Neural progenitor cell (in vitro differentiated cells): ENCODE results near the gene TENT5D. TPM values are rescaled to one million over a fixed set of nuclear protein-coding genes. Genes with fewer than 3 reads are reported as not detected.
"Not testable (repeated sequence)": the region's sequence is repeated elsewhere in the genome, so short reads cannot be mapped to it uniquely, and the experiment has no call there.

Experiments used
- DNase-seq: peaks from one replicate; pipeline ENCODE4 v3.0.0-alpha.2; 2016; ENCODE audit warnings: low spot score
- H2AFZ ChIP-seq: fragments of 200-600 bp; sonication (generic); replicated peaks from 2 replicates; pipeline ENCODE4 v1.6.1; 2016; ENCODE audit warnings: antibody characterized with exemption
- H3F3A ChIP-seq: fragments of 200-600 bp; sonication (generic); 2 replicates; pipeline ENCODE4 v1.6.1; 2016; ENCODE audit warnings: antibody characterized with exemption, low read depth
- H3K27ac ChIP-seq: fragments of 200-600 bp; sonication (generic); 2 replicates; pipeline ENCODE4 v1.5.1; 2016; ENCODE audit warnings: mild to moderate bottlenecking
- H3K27me3 ChIP-seq: fragments of 200-600 bp; sonication (generic); 2 replicates; pipeline ENCODE4 v1.6.1; 2016; ENCODE audit warnings: mild to moderate bottlenecking, moderate library complexity
- H3K36me3 ChIP-seq: fragments of 200-600 bp; sonication (generic); 2 replicates; pipeline ENCODE4 v1.5.1; 2016
- H3K4me1 ChIP-seq: fragments of 200-600 bp; sonication (generic); 2 replicates; pipeline ENCODE4 v1.6.1; 2016; ENCODE audit warnings: mixed run types
- H3K4me2 ChIP-seq: fragments of 200-600 bp; sonication (generic); 2 replicates; pipeline ENCODE4 v1.6.1; 2016
- H3K4me3 ChIP-seq: fragments of 200-600 bp; sonication (generic); 2 replicates; pipeline ENCODE4 v1.5.1; 2016
- H3K79me2 ChIP-seq: fragments of 200-600 bp; sonication (generic); 2 replicates; pipeline ENCODE4 v1.6.1; 2016; ENCODE audit warnings: low read depth
- H3K9ac ChIP-seq: fragments of 200-600 bp; sonication (generic); 2 replicates; pipeline ENCODE4 v1.6.1; 2016
- H3K9me3 ChIP-seq: fragments of 200-600 bp; sonication (generic); 2 replicates; pipeline ENCODE4 v1.5.1; 2016; ENCODE audit warnings: low read depth
- H4K20me1 ChIP-seq: fragments of 200-600 bp; sonication (generic); 2 replicates; pipeline ENCODE4 v1.6.1; 2016; ENCODE audit warnings: low read depth
- H3K27ac Mint-ChIP-seq: 3 replicates; pipeline ENCODE4 v1.8.0; 2021; ENCODE audit warnings: mixed read lengths
- H3K27me3 Mint-ChIP-seq: 2 replicates; pipeline ENCODE4 v1.8.0; 2022; ENCODE audit warnings: low read depth, mild to moderate bottlenecking, inconsistent platforms, moderate library complexity, mixed read lengths; ENCODE audit not compliant: insufficient read depth
- H3K36me3 Mint-ChIP-seq: 3 replicates; pipeline ENCODE4 v1.8.0; 2021; ENCODE audit warnings: mixed read lengths
- H3K4me1 Mint-ChIP-seq: 3 replicates; pipeline ENCODE4 v1.8.0; 2021; ENCODE audit warnings: mixed read lengths
- H3K4me3 Mint-ChIP-seq: 3 replicates; pipeline ENCODE4 v1.8.0; 2021; ENCODE audit warnings: mild to moderate bottlenecking, moderate library complexity, mixed read lengths
- H3K9me3 Mint-ChIP-seq: 3 replicates; pipeline ENCODE4 v1.8.0; 2020; ENCODE audit warnings: mixed read lengths
- CTCF ChIP-seq: fragments of 200-600 bp; sonication (generic); IDR thresholded peaks from 2 replicates; pipeline ENCODE4 v1.5.1; 2017; ENCODE audit warnings: antibody characterized with exemption, mild to moderate bottlenecking
- EZH2 ChIP-seq: fragments of 200-600 bp; sonication (generic); IDR thresholded peaks from 2 replicates; pipeline ENCODE4 v1.6.1; 2017; ENCODE audit warnings: antibody characterized with exemption, mild to moderate bottlenecking, moderate library complexity
- EZH2phosphoT487 ChIP-seq: fragments of 200-600 bp; sonication (generic); IDR thresholded peaks from 2 replicates; pipeline ENCODE4 v1.6.1; 2017; ENCODE audit warnings: antibody characterized with exemption
- total RNA-seq: library from RNA; depleted of rRNA; stranded (reverse); fragments of >200 nt; gene quantifications from 2 replicates; pipeline ENCODE4 v1.2.3, GENCODE V29; 2015; ENCODE audit warnings: low replicate concordance

Gene TENT5D
- total RNA-seq, 1 donor from 2014 or later, result not detected

- no peak overlapping the region for H3K4me2 ChIP-seq
- H2AFZ ChIP-seq, result no peak overlapping the region
- TF ChIP-seq CTCF, result no peak
- TF ChIP-seq EZH2, result no peak
- TF ChIP-seq EZH2phosphoT487, result no peak
- Mint-ChIP-seq H3K27ac (no peak overlapping the region), H3K27me3 (peaks cover 4% of the 10 kb centered on the region), H3K4me3 (no peak overlapping the region), H3K4me1 (no peaks in the 10 kb centered on the region), H3K36me3 (no peaks in the 10 kb centered on the region), H3K9me3 (peaks cover 8% of the 10 kb centered on the region)
- H3K27ac ChIP-seq, result no peak overlapping the region
- H3K27me3 ChIP-seq, result no peaks in the 10 kb centered on the region
- no peaks in the 10 kb centered on the region for H3K4me1 ChIP-seq
- no peaks in the 10 kb centered on the region for H3F3A ChIP-seq
- no peak overlapping the region for H3K4me3 ChIP-seq
- no peaks in the 10 kb centered on the region for H3K79me2 ChIP-seq
- no peak for DNase-seq
- H3K36me3 ChIP-seq, result no peaks in the 10 kb centered on the region
- H4K20me1 ChIP-seq, result no peaks in the 10 kb centered on the region
- peaks cover 8% of the 10 kb centered on the region for H3K9me3 ChIP-seq
- H3K9ac ChIP-seq, result no peak overlapping the region
Observed at GRCh38 chrX:80431505-80431832, 11.2 kb downstream of the TENT5D start.

GRCh38 chrX:80432441-80432840, 12.2 kb downstream of the TENT5D start:
- TF ChIP-seq EZH2phosphoT487 (no peak), CTCF (no peak), EZH2 (no peak)
- H3K9ac ChIP-seq, result no peak overlapping the region
- no peak overlapping the region for H3K4me3 ChIP-seq
- Mint-ChIP-seq H3K4me1 (no peaks in the 10 kb centered on the region), H3K27ac (no peak overlapping the region), H3K36me3 (no peaks in the 10 kb centered on the region), H3K27me3 (peaks cover 4% of the 10 kb centered on the region), H3K4me3 (no peak overlapping the region), H3K9me3 (peaks cover 8% of the 10 kb centered on the region)
- no peaks in the 10 kb centered on the region for H4K20me1 ChIP-seq
- peaks cover 8% of the 10 kb centered on the region for H3K9me3 ChIP-seq
- no peak overlapping the region for H2AFZ ChIP-seq
- no peaks in the 10 kb centered on the region for H3K27me3 ChIP-seq
- H3F3A ChIP-seq, result no peaks in the 10 kb centered on the region
- no peak overlapping the region for H3K4me2 ChIP-seq
- no peak for DNase-seq
- no peaks in the 10 kb centered on the region for H3K79me2 ChIP-seq
- H3K36me3 ChIP-seq, result no peaks in the 10 kb centered on the region
- no peak overlapping the region for H3K27ac ChIP-seq
- no peaks in the 10 kb centered on the region for H3K4me1 ChIP-seq

GRCh38 chrX:80432863-80433262, 12.6 kb downstream of the TENT5D start:
- DNase-seq, result no peak
- Mint-ChIP-seq H3K4me3 (no peak overlapping the region), H3K27me3 (peaks cover 4% of the 10 kb centered on the region), H3K9me3 (peaks cover 8% of the 10 kb centered on the region), H3K36me3 (no peaks in the 10 kb centered on the region), H3K27ac (no peak overlapping the region), H3K4me1 (no peaks in the 10 kb centered on the region)
- no peaks in the 10 kb centered on the region for H3K36me3 ChIP-seq
- no peaks in the 10 kb centered on the region for H3K4me1 ChIP-seq
- no peak overlapping the region for H3K27ac ChIP-seq
- peaks cover 8% of the 10 kb centered on the region for H3K9me3 ChIP-seq
- no peak overlapping the region for H2AFZ ChIP-seq
- no peak overlapping the region for H3K9ac ChIP-seq
- H3F3A ChIP-seq, result no peaks in the 10 kb centered on the region
- H3K4me3 ChIP-seq, result no peak overlapping the region
- H3K4me2 ChIP-seq, result no peak overlapping the region
- H3K27me3 ChIP-seq, result no peaks in the 10 kb centered on the region
- H4K20me1 ChIP-seq, result no peaks in the 10 kb centered on the region
- no peak for TF ChIP-seq EZH2phosphoT487
- no peaks in the 10 kb centered on the region for H3K79me2 ChIP-seq

GRCh38 chrX:80468166-80468565, 47.9 kb downstream of the TENT5D start:
- H4K20me1 ChIP-seq, H3K36me3 Mint-ChIP-seq, DNase-seq, H3F3A ChIP-seq, H3K27me3 Mint-ChIP-seq, H3K4me3 ChIP-seq, H3K79me2 ChIP-seq, H3K27me3 ChIP-seq, H3K36me3 ChIP-seq, H3K27ac ChIP-seq, H3K4me2 ChIP-seq, H3K4me1 ChIP-seq, H3K9me3 ChIP-seq, H3K4me1 Mint-ChIP-seq, H2AFZ ChIP-seq, H3K27ac Mint-ChIP-seq, H3K4me3 Mint-ChIP-seq, H3K9ac ChIP-seq: not testable (repeated sequence)
- peaks cover 11% of the 10 kb centered on the region for H3K9me3 Mint-ChIP-seq
